Measurements from ENCODE around the gene VIPR2. TPM values are rescaled to one million over a fixed set of nuclear protein-coding genes. Genes with fewer than 3 reads are reported as not detected.

The VIPR2 gene
- total and polyA plus RNA-seq, 2 of the 13 experiments (the other 11 are each of a cell fraction or from before 2014, with no cell fraction given), result not detected

DNA sequence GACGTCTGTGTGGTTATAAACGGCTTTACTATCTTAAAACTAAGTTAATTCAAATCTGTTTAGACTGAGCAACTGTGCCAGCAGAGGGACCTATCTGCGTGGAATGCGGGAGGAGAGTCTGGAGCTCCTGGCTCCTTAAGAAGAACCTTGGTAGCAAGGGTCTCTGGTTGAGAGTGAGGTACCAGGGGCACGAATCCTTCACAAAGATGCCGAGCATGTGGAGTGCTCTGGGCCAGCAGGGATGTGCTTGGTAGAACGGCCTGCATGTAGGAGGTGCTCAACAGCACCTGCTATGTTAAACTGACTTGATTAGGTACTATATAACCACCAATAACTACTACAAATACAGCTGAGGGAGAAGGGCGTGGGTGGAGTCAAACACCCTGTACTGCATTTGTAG, 102.6 kb downstream of the VIPR2 start:
- H2AFZ ChIP-seq (ENCODE audit: low read length), result no peak overlapping the region
- H3K27ac ChIP-seq (ENCODE audit: extremely low read length, insufficient read depth, low read length), result no peak overlapping the region
- H3K4me2 ChIP-seq (ENCODE audit: low read depth, low read length), result no peak overlapping the region
- H3K4me1 ChIP-seq (ENCODE audit: insufficient read depth, low read length), result no peaks in the 10 kb centered on the region
- ATAC-seq (no peak), DNase-seq (ENCODE audit: low spot score) (no peak), FAIRE-seq (no peak)
- no peaks in the 10 kb centered on the region for H4K20me1 ChIP-seq (ENCODE audit: insufficient read depth, low read length)
- BruUV-seq (replicated peaks), result no TSS peak
- H3K9me3 ChIP-seq (ENCODE audit: low read length), result no peaks in the 10 kb centered on the region
- peaks cover 8 to 53% of the 10 kb centered on the region in 2 experiments for H3K27me3 ChIP-seq (ENCODE audit: control insufficient read depth in 1 of 2, insufficient read depth in 2 of 2, low read length in 2 of 2)
- intact Hi-C loops (cut with micrococcal nuclease; ENCODE audit: unreplicated experiment) (no loop called here), in situ Hi-C loops (cut with HindIII; ENCODE audit: extremely low pct_ligation_motif_present, low pct_unique_long_range_greater_than_20kb) (no loop called here)
- H3K4me3 ChIP-seq (replicated peaks in 1 of 3; ENCODE audit: insufficient read depth in 1 of 3, low read depth in 2 of 3, low read length in 3 of 3), result no peak overlapping the region
- 6% methylated on average over 8 of the region's 8 CpGs for WGBS (ENCODE audit: low lambda C conversion rate)
- TF ChIP-seq ZNF10 (CRISPR knock-in tag; IDR thresholded peaks at IDR 0.05; ENCODE audit: borderline replicate concordance, low read depth), result no peak
- no peak for TF ChIP-seq CCDC6 (CRISPR knock-in tag; IDR thresholded peaks at IDR 0.05)
- no peak for TF ChIP-seq NR2F6 (IDR thresholded peaks at IDR 0.05)
- no peak for TF ChIP-seq NR2F6 (CRISPR knock-in tag; IDR thresholded peaks at IDR 0.05)
- TF ChIP-seq RXRA (CRISPR knock-in tag; IDR thresholded peaks at IDR 0.05), result no peak
- TF ChIP-seq ZNF232 (CRISPR knock-in tag; IDR thresholded peaks at IDR 0.05; ENCODE audit: borderline replicate concordance), result no peak
- no peak for TF ChIP-seq PITX1 (CRISPR knock-in tag; IDR thresholded peaks at IDR 0.05)
- ChIA-PET CTCF (ENCODE audit: low intra/inter-chr PET ratio, low total read pairs) (no interaction called here), POLR2A (no interaction called here)
- no peak overlapping the region for H3K9ac ChIP-seq (ENCODE audit: insufficient read depth, low read depth, low read length)
- no peaks in the 10 kb centered on the region for H3K36me3 ChIP-seq (replicated peaks in 1 of 2; ENCODE audit: control insufficient read depth in 1 of 2, insufficient read depth in 2 of 2, low read length in 2 of 2)
- H3K79me2 ChIP-seq (ENCODE audit: insufficient read depth, low read length), result no peaks in the 10 kb centered on the region

DNA sequence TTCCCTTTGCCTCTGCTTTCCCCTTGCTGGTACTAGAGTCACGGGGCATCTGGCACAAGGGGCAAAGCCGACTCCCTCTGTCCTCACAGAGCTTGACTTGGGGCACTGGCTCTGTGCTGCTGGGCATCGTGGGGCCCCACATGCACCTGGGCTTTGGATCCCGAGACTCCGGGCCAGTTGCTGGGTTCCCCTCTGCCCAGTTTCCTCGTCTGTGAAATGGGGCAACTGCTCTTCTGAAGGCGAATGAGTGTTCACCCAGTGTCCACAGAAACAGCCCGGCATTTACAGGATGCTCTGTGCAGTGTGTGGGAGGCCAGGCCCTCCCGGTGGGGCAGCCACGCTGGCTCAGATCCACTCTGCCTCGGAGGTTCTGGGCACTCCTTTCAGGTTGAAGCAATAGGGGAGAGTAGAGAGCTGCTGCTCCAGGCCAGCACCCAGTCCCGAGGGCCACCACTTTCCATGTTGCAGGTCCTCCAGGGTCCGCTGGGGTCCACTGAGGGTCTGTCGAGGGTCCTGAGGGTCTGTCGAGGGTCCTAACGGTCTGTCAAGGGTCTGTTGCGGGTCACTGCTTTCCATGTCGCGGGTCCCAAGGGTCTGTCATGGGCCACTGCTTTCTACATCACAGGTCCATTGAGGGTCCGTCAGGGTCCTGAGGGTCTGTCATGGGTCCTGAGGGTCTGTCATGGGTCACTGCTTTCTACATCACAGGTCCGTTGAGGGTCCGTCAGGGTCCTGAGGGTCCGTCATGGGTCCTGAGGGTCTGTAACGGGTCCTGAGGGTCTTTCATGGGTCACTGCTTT, 103.6 kb downstream of the VIPR2 start:
- Histone ChIP-seq H3K4me3 (replicated peaks in 1 of 3; ENCODE audit: insufficient read depth in 1 of 3, low read depth in 2 of 3, low read length in 3 of 3) (no peak overlapping the region), H3K4me1 (ENCODE audit: insufficient read depth, low read length) (no peaks in the 10 kb centered on the region), H3K27ac (ENCODE audit: extremely low read length, insufficient read depth, low read length) (no peak overlapping the region), H3K79me2 (ENCODE audit: insufficient read depth, low read length) (no peaks in the 10 kb centered on the region), H3K27me3 (ENCODE audit: control insufficient read depth in 1 of 2, insufficient read depth in 2 of 2, low read length in 2 of 2) (peaks cover 11 to 63% of the 10 kb centered on the region in 2 experiments), H3K4me2 (ENCODE audit: low read depth, low read length) (no peak overlapping the region), H3K9ac (ENCODE audit: insufficient read depth, low read depth, low read length) (no peak overlapping the region), H3K36me3 (replicated peaks in 1 of 2; ENCODE audit: control insufficient read depth in 1 of 2, insufficient read depth in 2 of 2, low read length in 2 of 2) (no peaks in the 10 kb centered on the region), H3K9me3 (ENCODE audit: low read length) (no peaks in the 10 kb centered on the region), H2AFZ (ENCODE audit: low read length) (no peak overlapping the region), H4K20me1 (ENCODE audit: insufficient read depth, low read length) (no peaks in the 10 kb centered on the region)
- BruUV-seq (replicated peaks), result no TSS peak
- intact Hi-C loops (cut with micrococcal nuclease; ENCODE audit: unreplicated experiment) (no loop called here), in situ Hi-C loops (cut with HindIII; ENCODE audit: extremely low pct_ligation_motif_present, low pct_unique_long_range_greater_than_20kb) (no loop called here)
- ATAC-seq (no peak), FAIRE-seq (no peak), DNase-seq (ENCODE audit: low spot score) (no peak)
- ChIA-PET POLR2A (no interaction called here), CTCF (ENCODE audit: low intra/inter-chr PET ratio, low total read pairs) (no interaction called here)
- WGBS (ENCODE audit: low lambda C conversion rate), result 21% methylated on average over 15 of the region's 24 CpGs
- TF ChIP-seq MED13 (CRISPR knock-in tag; IDR thresholded peaks at IDR 0.05) (no peak), NFIC (IDR thresholded peaks at IDR 0.05; ENCODE audit: low read length) (no peak), TCF7L2 (IDR thresholded peaks at IDR 0.05; ENCODE audit: low read depth, low read length) (no peak), ATF1 (CRISPR knock-in tag; IDR thresholded peaks at IDR 0.05) (no peak), ZNF530 (CRISPR knock-in tag; IDR thresholded peaks at IDR 0.05; ENCODE audit: low read depth) (no peak), ZNF235 (CRISPR knock-in tag; IDR thresholded peaks at IDR 0.05; ENCODE audit: borderline replicate concordance) (no peak), KLF15 (CRISPR knock-in tag; IDR thresholded peaks at IDR 0.05; ENCODE audit: borderline replicate concordance) (no peak), HHEX (CRISPR knock-in tag; IDR thresholded peaks at IDR 0.05) (no peak), ZNF570 (CRISPR knock-in tag; IDR thresholded peaks at IDR 0.05; ENCODE audit: borderline replicate concordance) (no peak), SRSF9 (IDR thresholded peaks at IDR 0.05; ENCODE audit: borderline replicate concordance, insufficient read depth, low read depth, low read length, poor library complexity, severe bottlenecking) (no peak), AHR (CRISPR knock-in tag; IDR thresholded peaks at IDR 0.05) (no peak), TERF1 (CRISPR knock-in tag; IDR thresholded peaks at IDR 0.05) (no peak)
